ENCODE results near the gene ZNF587B. TPM values are rescaled to one million over a fixed set of nuclear protein-coding genes. Genes with fewer than 3 reads are reported as not detected.
A peak's percentile ranks its signal among the peaks of the same experiment; 100 is the strongest.
"Not testable (repeated sequence)": the region's sequence is repeated elsewhere in the genome, so short reads cannot be mapped to it uniquely, and the experiment has no call there.

The ZNF587B gene
- polyA plus RNA-seq = 10 to 100 TPM in 1 of 4 donors, 1 to 10 TPM in 3; 2.7 to 21.8 (median 6.5) TPM
- long read RNA-seq, donor 1, partial matches to known transcripts = 0 of 4 reads
- long read RNA-seq, donor 1, other reads (novel, unspliced or antisense) = 0 of 4 reads
- long read RNA-seq, donor 2 = 0 reads
- long read RNA-seq, donor 3, partial matches to known transcripts = 0 of 3 reads
- long read RNA-seq, donor 3, other reads (novel, unspliced or antisense) = 0 of 3 reads
- long read RNA-seq, donor 4 = 0 reads
- long read RNA-seq, donor 5 = 0 reads
- long read RNA-seq, donor 6, transcript ZNF587B-202 (4 exons, 1,670 nt) = major isoform, 5 of 5 reads
- long read RNA-seq, donor 6, partial matches to known transcripts = 0 of 5 reads
- long read RNA-seq, donor 6, other reads (novel, unspliced or antisense) = 0 of 5 reads
- long read RNA-seq, donor 7 = 0 reads
- long read RNA-seq, donor 8 = 0 reads
- long read RNA-seq, donor 9, partial matches to known transcripts = 0 of 1 reads
- long read RNA-seq, donor 9, other reads (novel, unspliced or antisense) = 0 of 1 reads
- long read RNA-seq, donor 10, partial matches to known transcripts = 0 of 1 reads
- long read RNA-seq, donor 10, other reads (novel, unspliced or antisense) = 0 of 1 reads

DNA sequence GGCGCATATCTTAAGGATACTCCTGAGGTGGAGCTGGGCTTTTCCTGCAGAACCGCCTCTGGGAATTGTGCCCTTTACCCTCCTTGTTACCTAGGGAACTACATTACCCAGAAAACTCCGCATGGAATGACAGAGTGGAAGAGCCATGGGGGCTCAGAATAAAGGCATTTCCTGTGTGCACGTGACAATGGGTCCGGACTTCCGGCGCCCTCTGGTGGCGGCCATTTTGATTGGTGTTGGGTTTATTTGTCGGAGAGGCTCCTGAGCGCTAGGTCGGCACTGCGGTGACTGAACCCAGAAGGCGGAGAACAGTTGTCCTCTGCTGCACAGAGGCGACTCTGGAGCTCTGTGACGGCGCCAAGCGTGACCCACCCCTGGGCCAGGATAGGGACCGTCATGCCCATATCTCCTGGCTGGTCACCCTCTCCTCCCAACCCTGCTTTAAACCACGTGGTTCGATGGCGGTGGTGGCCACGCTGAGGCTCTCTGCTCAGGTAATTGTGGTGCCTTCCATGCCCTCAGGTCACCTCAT, at the start of gene ZNF587B:
Gene ZNF587B (plus strand): TSS at position 229 of the 532 bp plus-strand sequence. CDS start 230 bp downstream, at position 459.
- 34 to 72% (median 69%) methylated on average over 22 of the region's 22 CpGs for WGBS, 3 donors
- H3K4me3 ChIP-seq (ENCODE audit: low read depth in 1 of 3, low read length in 3 of 3) = peak within 1 kb of the TSS; percentile 8 to 55 (median 30)
- peaks cover 2 to 38% (median 2%) of the 10 kb centered on the region in 3 donors for H3K36me3 ChIP-seq (ENCODE audit: control insufficient read depth in 3 of 3, insufficient read depth in 2 of 3, low read depth in 1 of 3, low read length in 3 of 3)
- peak within 1 kb of the TSS in 2 of 3 donors; percentile 68 to 83 for H3K27ac ChIP-seq (ENCODE audit: low read depth in 1 of 3, low read length in 2 of 3)
- peak; percentile 71 to 91 for DNase-seq
- FAIRE-seq = no peak
- no peaks in the 10 kb centered on the region for H3K9me3 ChIP-seq (ENCODE audit: control insufficient read depth in 2 of 2, insufficient read depth in 1 of 2, low read depth in 1 of 2, low read length in 1 of 2)
- peaks cover 0 to 20% (median 0%) of the 10 kb centered on the region in 3 donors for H3K4me1 ChIP-seq (ENCODE audit: control insufficient read depth in 3 of 3, insufficient read depth in 2 of 3, low read depth in 1 of 3, low read length in 2 of 3)
- no peaks in the 10 kb centered on the region for H3K27me3 ChIP-seq (ENCODE audit: control insufficient read depth in 3 of 3, insufficient read depth in 3 of 3, low read length in 3 of 3)

DNA sequence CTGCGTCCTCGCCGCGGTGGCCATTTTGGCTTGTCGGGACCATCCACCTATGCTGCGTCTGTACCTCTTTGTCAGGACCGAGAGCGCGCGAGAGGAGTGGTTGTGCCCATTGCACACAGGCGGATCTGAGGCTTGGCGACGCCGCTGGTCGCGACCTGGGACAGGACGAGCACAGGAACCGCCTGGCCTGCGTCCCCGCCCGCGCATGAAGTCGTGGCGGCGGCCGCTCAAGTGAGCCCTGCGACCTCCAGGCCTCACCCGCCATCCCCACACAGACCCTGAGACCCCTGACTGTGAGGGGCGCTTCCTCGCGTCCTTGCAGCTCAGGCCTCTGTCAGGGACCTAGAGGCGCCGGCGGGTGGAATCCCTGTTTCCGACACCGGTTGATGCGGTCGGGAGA, 43.8 kb upstream of the ZNF587B start:
- Histone ChIP-seq H3K27ac (ENCODE audit: low read depth in 1 of 3, low read length in 2 of 3) (no peak overlapping the region), H3K9me3 (ENCODE audit: control insufficient read depth in 2 of 2, insufficient read depth in 1 of 2, low read depth in 1 of 2, low read length in 1 of 2) (peaks cover 2 to 65% of the 10 kb centered on the region in 2 donors), H3K4me1 (ENCODE audit: control insufficient read depth in 3 of 3, insufficient read depth in 2 of 3, low read depth in 1 of 3, low read length in 2 of 3) (no peaks in the 10 kb centered on the region), H3K36me3 (ENCODE audit: control insufficient read depth in 3 of 3, insufficient read depth in 2 of 3, low read depth in 1 of 3, low read length in 3 of 3) (peaks cover 9 to 46% (median 20%) of the 10 kb centered on the region in 3 donors), H3K27me3 (ENCODE audit: control insufficient read depth in 3 of 3, insufficient read depth in 3 of 3, low read length in 3 of 3) (no peaks in the 10 kb centered on the region), H3K4me3 (ENCODE audit: low read depth in 1 of 3, low read length in 3 of 3) (no peak overlapping the region)
- 95 to 99% (median 95%) methylated on average over 38 of the region's 38 CpGs for WGBS, 3 donors
- DNase-seq (no peak), FAIRE-seq (no peak)

DNA sequence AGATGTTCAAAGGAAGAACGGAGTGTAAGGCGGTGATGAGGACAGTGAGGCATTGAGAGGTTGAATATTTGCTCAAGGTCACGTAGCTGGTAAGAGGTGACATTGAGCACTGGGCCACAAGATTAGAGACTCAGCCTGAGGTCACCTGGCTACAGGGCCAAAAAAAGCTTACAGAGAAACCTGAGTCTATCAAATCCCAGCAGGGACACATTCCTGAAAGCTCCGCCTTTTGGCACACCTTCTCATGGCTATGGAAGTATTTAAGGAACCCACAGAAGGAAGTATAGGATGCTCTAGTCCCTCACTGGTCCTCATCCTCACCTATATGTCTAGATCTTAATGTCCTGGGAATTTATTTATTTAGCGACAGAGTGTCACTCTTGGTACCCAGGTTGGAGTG, 43.2 kb upstream of the ZNF587B start:
- WGBS, 3 donors = 86 to 99% (median 98%) methylated on average over 5 of the region's 5 CpGs
- Histone ChIP-seq H3K27ac (ENCODE audit: low read depth in 1 of 3, low read length in 2 of 3) (no peak overlapping the region), H3K27me3 (ENCODE audit: control insufficient read depth in 3 of 3, insufficient read depth in 3 of 3, low read length in 3 of 3) (no peaks in the 10 kb centered on the region), H3K4me1 (ENCODE audit: control insufficient read depth in 3 of 3, insufficient read depth in 2 of 3, low read depth in 1 of 3, low read length in 2 of 3) (no peaks in the 10 kb centered on the region), H3K36me3 (ENCODE audit: control insufficient read depth in 3 of 3, insufficient read depth in 2 of 3, low read depth in 1 of 3, low read length in 3 of 3) (peaks cover 9 to 52% (median 20%) of the 10 kb centered on the region in 3 donors), H3K4me3 (ENCODE audit: low read depth in 1 of 3, low read length in 3 of 3) (no peak overlapping the region), H3K9me3 (ENCODE audit: control insufficient read depth in 2 of 2, insufficient read depth in 1 of 2, low read depth in 1 of 2, low read length in 1 of 2) (peaks cover 2 to 65% of the 10 kb centered on the region in 2 donors)
- DNase-seq (no peak), FAIRE-seq (no peak)

DNA sequence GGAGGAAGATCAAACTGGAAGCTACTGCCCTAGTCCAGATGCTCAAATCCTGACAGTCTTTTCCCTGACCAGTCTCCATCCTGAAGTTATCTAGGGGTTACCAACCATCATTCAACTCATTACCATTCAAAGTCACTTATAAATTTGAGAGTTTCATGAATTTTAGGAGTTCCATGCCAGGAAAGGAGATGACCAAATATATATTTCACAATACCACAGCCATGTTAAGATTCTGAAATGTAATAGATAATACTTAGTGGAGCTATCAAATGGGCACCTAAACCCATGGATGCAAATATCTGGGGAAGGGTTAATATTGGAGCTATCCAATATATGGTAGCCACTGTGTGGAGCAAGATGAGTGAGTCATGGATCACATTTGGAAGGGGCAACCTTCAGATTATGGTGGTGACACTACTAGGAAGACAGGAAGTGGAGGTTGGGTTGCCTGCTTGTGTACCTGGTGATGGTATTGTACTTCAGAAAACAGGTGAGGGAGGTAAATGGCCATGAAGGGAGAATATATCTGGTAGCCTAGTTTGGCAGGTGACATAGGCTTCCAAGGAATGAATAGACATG, 41.9 kb upstream of the ZNF587B start:
- H3K36me3 ChIP-seq (ENCODE audit: control insufficient read depth in 3 of 3, insufficient read depth in 2 of 3, low read depth in 1 of 3, low read length in 3 of 3) = peaks cover 9 to 54% (median 19%) of the 10 kb centered on the region in 3 donors
- no peak overlapping the region for H3K27ac ChIP-seq (ENCODE audit: low read depth in 1 of 3, low read length in 2 of 3)
- H3K27me3 ChIP-seq (ENCODE audit: control insufficient read depth in 3 of 3, insufficient read depth in 3 of 3, low read length in 3 of 3) = no peaks in the 10 kb centered on the region
- DNase-seq (no peak), FAIRE-seq (no peak)
- H3K4me3 ChIP-seq (ENCODE audit: low read depth in 1 of 3, low read length in 3 of 3) = no peak overlapping the region
- no peaks in the 10 kb centered on the region for H3K4me1 ChIP-seq (ENCODE audit: control insufficient read depth in 3 of 3, insufficient read depth in 2 of 3, low read depth in 1 of 3, low read length in 2 of 3)
- peaks cover 2 to 58% of the 10 kb centered on the region in 2 donors for H3K9me3 ChIP-seq (ENCODE audit: control insufficient read depth in 2 of 2, insufficient read depth in 1 of 2, low read depth in 1 of 2, low read length in 1 of 2)

DNA sequence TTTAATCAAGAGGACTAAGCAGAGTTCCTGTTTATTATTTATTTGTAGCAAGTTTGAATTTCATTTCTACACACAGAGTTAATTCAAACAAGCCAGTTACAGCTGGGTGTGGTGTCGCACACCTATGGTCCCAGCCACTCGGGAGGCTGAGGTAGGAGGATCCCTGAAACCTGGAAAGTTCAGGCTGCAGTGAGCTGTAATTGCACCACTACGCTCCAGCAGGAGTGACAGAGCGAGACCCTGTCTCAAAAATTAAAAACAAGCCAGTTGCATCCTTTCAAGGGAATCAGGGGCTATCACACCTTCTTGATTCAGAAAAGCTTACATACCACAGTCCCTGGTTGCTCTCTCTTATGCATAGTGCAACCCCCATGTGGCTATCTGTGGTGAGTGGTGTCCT, 40.8 kb upstream of the ZNF587B start:
- peaks cover 9 to 57% (median 19%) of the 10 kb centered on the region in 3 donors for H3K36me3 ChIP-seq (ENCODE audit: control insufficient read depth in 3 of 3, insufficient read depth in 2 of 3, low read depth in 1 of 3, low read length in 3 of 3)
- 96 to 100% (median 98%) methylated on average over 4 of the region's 4 CpGs for WGBS, 3 donors
- H3K27me3 ChIP-seq (ENCODE audit: control insufficient read depth in 3 of 3, insufficient read depth in 3 of 3, low read length in 3 of 3) = no peaks in the 10 kb centered on the region
- no peak overlapping the region for H3K4me3 ChIP-seq (ENCODE audit: low read depth in 1 of 3, low read length in 3 of 3)
- no peak overlapping the region for H3K27ac ChIP-seq (ENCODE audit: low read depth in 1 of 3, low read length in 2 of 3)
- H3K4me1 ChIP-seq (ENCODE audit: control insufficient read depth in 3 of 3, insufficient read depth in 2 of 3, low read depth in 1 of 3, low read length in 2 of 3) = no peaks in the 10 kb centered on the region
- H3K9me3 ChIP-seq (ENCODE audit: control insufficient read depth in 2 of 2, insufficient read depth in 1 of 2, low read depth in 1 of 2, low read length in 1 of 2) = peaks cover 2 to 53% of the 10 kb centered on the region in 2 donors
- FAIRE-seq (no peak), DNase-seq (no peak)

DNA sequence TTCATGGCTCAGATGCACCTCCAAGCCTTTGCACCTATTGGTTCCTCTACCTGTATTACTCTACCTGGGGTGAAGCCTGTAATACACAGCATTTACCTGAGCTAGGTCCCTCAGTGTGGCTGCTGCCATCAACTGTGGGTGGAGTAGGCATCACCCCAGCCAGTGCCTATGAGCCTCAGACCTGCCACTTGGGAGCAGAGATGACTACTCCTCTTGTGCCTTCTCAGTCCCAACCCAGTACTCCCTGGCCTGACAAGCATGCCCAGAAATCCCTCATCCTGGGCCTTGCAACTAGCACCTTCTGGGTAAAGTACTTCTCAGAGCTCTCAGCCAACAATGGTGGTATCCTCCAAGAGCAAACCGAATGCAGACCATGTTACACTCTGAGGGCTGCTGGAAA, 33.5 kb upstream of the ZNF587B start:
- not testable (repeated sequence) for H3K9me3 ChIP-seq (ENCODE audit: control insufficient read depth in 2 of 2, insufficient read depth in 1 of 2, low read depth in 1 of 2, low read length in 1 of 2); H3K4me1 ChIP-seq (ENCODE audit: control insufficient read depth in 3 of 3, insufficient read depth in 2 of 3, low read depth in 1 of 3, low read length in 2 of 3); DNase-seq; H3K27ac ChIP-seq (ENCODE audit: low read depth in 1 of 3, low read length in 2 of 3); FAIRE-seq; H3K27me3 ChIP-seq (ENCODE audit: control insufficient read depth in 3 of 3, insufficient read depth in 3 of 3, low read length in 3 of 3); H3K4me3 ChIP-seq (ENCODE audit: low read depth in 1 of 3, low read length in 3 of 3)
- H3K36me3 ChIP-seq (ENCODE audit: control insufficient read depth in 3 of 3, insufficient read depth in 2 of 3, low read depth in 1 of 3, low read length in 3 of 3) = peaks cover 4 to 45% (median 8%) of the 10 kb centered on the region in 3 donors
- WGBS, 3 donors = 87 to 100% (median 91%) methylated on average over 1 of the region's 1 CpG

DNA sequence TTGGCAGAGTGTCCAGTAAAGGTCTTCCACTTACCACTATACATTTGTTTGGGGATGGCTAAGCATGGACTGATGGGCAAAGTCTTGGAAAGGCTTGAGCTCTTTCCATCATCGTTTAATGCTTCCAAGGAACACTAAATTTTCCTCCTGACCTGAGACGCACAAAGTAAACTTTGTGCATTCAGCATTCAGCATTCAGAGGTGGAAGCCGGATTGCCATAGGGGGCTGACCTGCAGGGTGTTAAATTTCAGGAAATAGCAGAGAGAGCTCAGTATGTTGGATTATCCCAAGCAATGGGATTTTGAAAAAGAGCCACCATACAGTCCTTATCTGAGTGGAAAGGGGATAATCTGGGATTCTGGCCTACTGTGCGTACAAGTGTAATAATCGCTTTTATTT, 29.4 kb upstream of the ZNF587B start:
- WGBS, 3 donors = 77 to 91% (median 88%) methylated on average over 5 of the region's 5 CpGs
- Histone ChIP-seq H3K4me1 (ENCODE audit: control insufficient read depth in 3 of 3, insufficient read depth in 2 of 3, low read depth in 1 of 3, low read length in 2 of 3) (peaks cover 0 to 8% (median 2%) of the 10 kb centered on the region in 3 donors), H3K4me3 (ENCODE audit: low read depth in 1 of 3, low read length in 3 of 3) (no peak overlapping the region), H3K27me3 (ENCODE audit: control insufficient read depth in 3 of 3, insufficient read depth in 3 of 3, low read length in 3 of 3) (no peaks in the 10 kb centered on the region), H3K36me3 (ENCODE audit: control insufficient read depth in 3 of 3, insufficient read depth in 2 of 3, low read depth in 1 of 3, low read length in 3 of 3) (peaks cover 1 to 28% (median 2%) of the 10 kb centered on the region in 3 donors), H3K27ac (ENCODE audit: low read depth in 1 of 3, low read length in 2 of 3) (no peak overlapping the region), H3K9me3 (ENCODE audit: control insufficient read depth in 2 of 2, insufficient read depth in 1 of 2, low read depth in 1 of 2, low read length in 1 of 2) (no peaks in the 10 kb centered on the region)
- FAIRE-seq (no peak), DNase-seq (no peak)

DNA sequence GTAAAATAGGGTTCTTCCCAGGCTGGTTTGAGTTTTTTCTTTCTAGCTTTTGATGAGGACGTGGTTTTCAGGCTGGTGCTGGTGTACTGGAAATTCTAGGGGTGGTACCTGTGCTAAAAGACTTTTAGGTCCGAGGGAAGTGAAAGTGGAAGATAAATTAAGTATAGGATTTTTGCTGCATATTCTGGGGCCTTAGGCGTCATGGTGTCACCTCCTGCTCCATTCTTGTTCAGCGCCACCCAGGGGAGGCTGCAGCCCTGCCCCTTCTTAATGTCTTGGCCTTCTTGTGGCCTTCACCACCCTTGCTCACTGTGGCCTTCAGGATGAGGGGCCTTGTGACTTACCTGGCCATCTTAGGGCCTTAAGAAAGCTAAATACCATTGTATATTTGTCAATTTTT, 27.8 kb upstream of the ZNF587B start:
- 81 to 91% (median 88%) methylated on average over 4 of the region's 4 CpGs for WGBS, 3 donors
- peaks cover 0 to 9% (median 3%) of the 10 kb centered on the region in 3 donors for H3K4me1 ChIP-seq (ENCODE audit: control insufficient read depth in 3 of 3, insufficient read depth in 2 of 3, low read depth in 1 of 3, low read length in 2 of 3)
- DNase-seq = no peak
- H3K4me3 ChIP-seq (ENCODE audit: low read depth in 1 of 3, low read length in 3 of 3) = no peak overlapping the region
- no peaks in the 10 kb centered on the region for H3K9me3 ChIP-seq (ENCODE audit: control insufficient read depth in 2 of 2, insufficient read depth in 1 of 2, low read depth in 1 of 2, low read length in 1 of 2)
- no peak for FAIRE-seq
- H3K27ac ChIP-seq (ENCODE audit: low read depth in 1 of 3, low read length in 2 of 3) = no peak overlapping the region
- peaks cover 0 to 34% (median 0%) of the 10 kb centered on the region in 3 donors for H3K36me3 ChIP-seq (ENCODE audit: control insufficient read depth in 3 of 3, insufficient read depth in 2 of 3, low read depth in 1 of 3, low read length in 3 of 3)
- no peaks in the 10 kb centered on the region for H3K27me3 ChIP-seq (ENCODE audit: control insufficient read depth in 3 of 3, insufficient read depth in 3 of 3, low read length in 3 of 3)

All from small intestine (tissue), 16 donors.